HG02885 (cell line): ENCODE measurements around the gene DYNC1H1.
"Not testable (repeated sequence)": the region's sequence is repeated elsewhere in the genome, so short reads cannot be mapped to it uniquely, and the experiment has no call there.

Source experiments
- ATAC-seq: cut with Tn5 transposase; IDR thresholded peaks from one replicate; pipeline ENCODE4 v1.9.1; 2021; ENCODE audit warnings: mild to moderate bottlenecking; ENCODE audit not compliant: unreplicated experiment, poor library complexity

The DYNC1H1 gene

GRCh38 chr14:102057480-102058114 lies 93.2 kb downstream of the DYNC1H1 start:
- no peak for ATAC-seq

- ATAC-seq, result no peak
Measured at GRCh38 chr14:102058146-102058545, 93.8 kb downstream of the DYNC1H1 start.

- no peak for ATAC-seq
Measured at GRCh38 chr14:102058961-102059360, 94.6 kb downstream of the DYNC1H1 start.

- ATAC-seq, result peak; percentile 57
Measured at GRCh38 chr14:102063109-102063807, 98.9 kb downstream of the DYNC1H1 start.

GRCh38 chr14:102063808-102064429 lies 99.5 kb downstream of the DYNC1H1 start:
- ATAC-seq, result no peak

GRCh38 chr14:102064590-102064989 lies 100.2 kb downstream of the DYNC1H1 start:
- not testable (repeated sequence) for ATAC-seq

GRCh38 chr14:102066041-102066451 lies 101.7 kb downstream of the DYNC1H1 start:
- no peak for ATAC-seq

- ATAC-seq, result no peak
Measured at GRCh38 chr14:102071283-102071998, 107.1 kb downstream of the DYNC1H1 start.

- ATAC-seq, result no peak
Measured at GRCh38 chr14:102074415-102074964, 110.1 kb downstream of the DYNC1H1 start.

GRCh38 chr14:102075155-102075554 lies 110.8 kb downstream of the DYNC1H1 start:
- ATAC-seq, result no peak

GRCh38 chr14:102077382-102077709 lies 113.0 kb downstream of the DYNC1H1 start:
- no peak for ATAC-seq

- ATAC-seq, result not testable (repeated sequence)
Measured at GRCh38 chr14:102078361-102078791, 114.0 kb downstream of the DYNC1H1 start.

GRCh38 chr14:102078831-102079699 lies 114.7 kb downstream of the DYNC1H1 start:
- no peak for ATAC-seq

GRCh38 chr14:102079700-102079979 lies 115.3 kb downstream of the DYNC1H1 start:
- no peak for ATAC-seq

GRCh38 chr14:102080183-102081080 lies 116.1 kb downstream of the DYNC1H1 start:
- no peak for ATAC-seq

- ATAC-seq, result no peak
Measured at GRCh38 chr14:102081231-102082080, 117.1 kb downstream of the DYNC1H1 start.

GRCh38 chr14:102084522-102084921 lies 120.1 kb downstream of the DYNC1H1 start:
- ATAC-seq, result not testable (repeated sequence)

GRCh38 chr14:102084931-102085330 lies 120.6 kb downstream of the DYNC1H1 start:
- ATAC-seq, result no peak
